H1 (cell line): ENCODE data around the gene SPTAN1. TPM values are rescaled to one million over a fixed set of nuclear protein-coding genes. Genes with fewer than 3 reads are reported as not detected.

Experiments
- CTCF ChIA-PET: fragments of 300-600 bp; sonication (Branson Sonifier 250); formaldehyde crosslinking; loops from one replicate; lab custom pipeline; 2021; ENCODE audit not compliant: partially characterized antibody; lab: Charles Lee
- POLR2A ChIA-PET: fragments of 300-600 bp; sonication (Branson Sonifier 250); formaldehyde crosslinking; loops from one replicate; lab custom pipeline; 2021; ENCODE audit warnings: inconsistent platforms; ENCODE audit not compliant: partially characterized antibody; lab: Charles Lee
- DNase-seq, 2 experiments: peaks; one replicate each; pipeline versions ENCODE4 v3.0.0 to v3.0.0-alpha.2; 2010 to 2022; ENCODE audit warnings: low spot score in 2 of 2, low read depth in 1 of 2, mixed read lengths in 1 of 2
- FAIRE-seq: peaks from 2 replicates; lab custom pipeline; 2011; peaks lifted over from hg19 to GRCh38; lab: Jason Lieb, UNC
- H2AFZ ChIP-seq: 2 replicates; pipeline ENCODE4 v1.8.1; 2012; ENCODE audit warnings: low read length, inconsistent platforms
- H2AK5ac ChIP-seq: 2 replicates; pipeline ENCODE4 v1.6.1; 2013; ENCODE audit warnings: low read depth, low read length
- H2BK120ac ChIP-seq: replicated peaks from 2 replicates; pipeline ENCODE3; 2013; ENCODE audit warnings: low read depth, low read length, inconsistent platforms
- H2BK12ac ChIP-seq: 2 replicates; pipeline ENCODE4 v1.6.1; 2013; ENCODE audit warnings: low read depth, low read length
- H2BK15ac ChIP-seq: 2 replicates; pipeline ENCODE4 v1.6.1; 2013; ENCODE audit warnings: low read length
- H2BK20ac ChIP-seq: 2 replicates; pipeline ENCODE4 v1.6.1; 2013; ENCODE audit warnings: low read length
- H2BK5ac ChIP-seq: 2 replicates; pipeline ENCODE4 v1.6.1; 2013; ENCODE audit warnings: low read depth, low read length
- H3K14ac ChIP-seq: 2 replicates; pipeline ENCODE4 v1.6.1; 2013; ENCODE audit warnings: inconsistent platforms; ENCODE audit not compliant: insufficient read length
- H3K18ac ChIP-seq: 2 replicates; pipeline ENCODE4 v1.6.1; 2013; ENCODE audit warnings: low read length; ENCODE audit errors: extremely low read depth
- H3K23ac ChIP-seq: 2 replicates; pipeline ENCODE4 v1.6.1; 2013; ENCODE audit warnings: inconsistent platforms; ENCODE audit not compliant: insufficient read length
- H3K23me2 ChIP-seq: 2 replicates; pipeline ENCODE4 v1.6.1; 2013; ENCODE audit warnings: low read depth, low read length
- H3K27ac ChIP-seq: 2 replicates; pipeline ENCODE4 v1.6.1; 2011; ENCODE audit warnings: low read depth, low read length, inconsistent platforms
- H3K27me3 ChIP-seq, 4 experiments: replicated peaks in 1 of 4; 1 replicate in 1 of 4; 2 replicates in 3 of 4; pipeline versions ENCODE4 v1.6.1 to v1.8.1; 2011 to 2013; ENCODE audit warnings: low read length in 3 of 4, mild to moderate bottlenecking in 3 of 4, inconsistent platforms in 2 of 4, mixed read lengths in 2 of 4, moderate library complexity in 1 of 4; ENCODE audit not compliant: control insufficient read depth in 3 of 4, insufficient read depth in 3 of 4; ENCODE audit errors: extremely low read depth in 1 of 4
- H3K36me3 ChIP-seq, 4 experiments: 2 replicates each; pipeline versions ENCODE4 v1.6.1 to v1.8.1; 2011 to 2013; ENCODE audit warnings: mild to moderate bottlenecking in 4 of 4, low read length in 3 of 4, moderate library complexity in 2 of 4, control low read depth in 1 of 4, inconsistent platforms in 1 of 4; ENCODE audit not compliant: insufficient read depth in 4 of 4, control insufficient read depth in 2 of 4
- H3K4ac ChIP-seq: replicated peaks from 2 replicates; pipeline ENCODE3; 2013; ENCODE audit warnings: low read length, low read depth, mixed read lengths, inconsistent platforms; ENCODE audit not compliant: insufficient read length
- H3K4me1 ChIP-seq, 4 experiments: replicated peaks in 1 of 4; 1 replicate in 1 of 4; 2 replicates in 3 of 4; pipeline versions ENCODE4 v1.6.1 to v1.8.1; 2011 to 2013; ENCODE audit warnings: low read length in 3 of 4, inconsistent platforms in 2 of 4, mixed read lengths in 1 of 4; ENCODE audit not compliant: insufficient read depth in 4 of 4, control insufficient read depth in 3 of 4
- H3K4me2 ChIP-seq, 2 experiments: 2 replicates each; pipeline versions ENCODE4 v1.6.1 to v1.8.1; 2011 to 2013; ENCODE audit warnings: low read depth in 2 of 2, low read length in 2 of 2, control low read depth in 1 of 2, inconsistent platforms in 1 of 2, mild to moderate bottlenecking in 1 of 2; ENCODE audit not compliant: insufficient read depth in 1 of 2
- H3K4me3 ChIP-seq, 4 experiments: fragments of 200-600, 300-600 bp in 1 of 4; sonication (generic), shearing (Covaris generic), sonication (Bioruptor Twin) in 1 of 4; 2 replicates each; pipeline versions ENCODE4 v1.5.1 to v1.8.1; 2011 to 2016; ENCODE audit warnings: low read length in 4 of 4, low read depth in 3 of 4, control low read depth in 2 of 4, inconsistent platforms in 2 of 4, mild to moderate bottlenecking in 2 of 4, mixed read lengths in 1 of 4, moderate library complexity in 1 of 4; ENCODE audit not compliant: insufficient read depth in 2 of 4; ENCODE audit errors: extremely low read depth in 1 of 4
- H3K56ac ChIP-seq: replicated peaks from 2 replicates; pipeline ENCODE3; 2013; ENCODE audit warnings: low read depth, mild to moderate bottlenecking, mixed read lengths, low read length, inconsistent platforms; ENCODE audit not compliant: insufficient read length
- H3K79me1 ChIP-seq: 2 replicates; pipeline ENCODE4 v1.6.1; 2013; ENCODE audit warnings: low read depth, low read length, control low read depth
- H3K79me2 ChIP-seq, 2 experiments: 2 replicates each; pipeline versions ENCODE4 v1.6.1 to v1.8.1; 2012 to 2013; ENCODE audit warnings: low read length in 2 of 2, mild to moderate bottlenecking in 2 of 2, inconsistent platforms in 1 of 2; ENCODE audit not compliant: insufficient read depth in 2 of 2, control insufficient read depth in 1 of 2
- H3K9ac ChIP-seq, 4 experiments: replicated peaks in 1 of 4; 1 replicate in 1 of 4; 2 replicates in 3 of 4; pipeline versions ENCODE4 v1.6.1 to v1.8.1; 2011 to 2013; ENCODE audit warnings: low read depth in 3 of 4, low read length in 3 of 4, control low read depth in 2 of 4, mild to moderate bottlenecking in 2 of 4, moderate library complexity in 2 of 4, inconsistent platforms in 1 of 4; ENCODE audit errors: extremely low read depth in 1 of 4
- H3K9me3 ChIP-seq, 2 experiments: 2 replicates each; pipeline versions ENCODE4 v1.6.1 to v1.8.1; 2012 to 2013; ENCODE audit warnings: mild to moderate bottlenecking in 2 of 2, moderate library complexity in 2 of 2, control low read depth in 1 of 2, inconsistent platforms in 1 of 2, low read depth in 1 of 2, low read length in 1 of 2, mixed read lengths in 1 of 2; ENCODE audit not compliant: insufficient read depth in 2 of 2
- H4K20me1 ChIP-seq, 2 experiments: replicated peaks in 1 of 2; 2 replicates each; pipeline versions ENCODE3 to v1.8.1; 2011 to 2013; ENCODE audit warnings: inconsistent platforms in 2 of 2, low read length in 2 of 2, mild to moderate bottlenecking in 1 of 2; ENCODE audit not compliant: insufficient read depth in 2 of 2, control insufficient read depth in 1 of 2
- H4K5ac ChIP-seq: 2 replicates; pipeline ENCODE4 v1.6.1; 2013; ENCODE audit warnings: low read length, low read depth, mixed read lengths, inconsistent platforms; ENCODE audit not compliant: insufficient read length
- H4K8ac ChIP-seq: 2 replicates; pipeline ENCODE4 v1.8.0; 2013; ENCODE audit warnings: mild to moderate bottlenecking, moderate library complexity, low read length, inconsistent platforms; ENCODE audit not compliant: insufficient read depth; ENCODE audit errors: extremely low read depth
- H4K91ac ChIP-seq: replicated peaks from 2 replicates; pipeline ENCODE3; 2013; ENCODE audit warnings: low read length, mixed read lengths, inconsistent platforms; ENCODE audit not compliant: insufficient read length
- CBX8 ChIP-seq: fragments of 300-800, 300-1000 bp; sonication (generic); IDR thresholded peaks from 2 replicates; pipeline ENCODE4 v1.7.1; 2016; ENCODE audit warnings: low read depth, low read length, borderline replicate concordance
- FOSL1 ChIP-seq: IDR thresholded peaks from 2 replicates; pipeline ENCODE4 v1.6.1; 2011; ENCODE audit warnings: mild to moderate bottlenecking, low read depth, low read length, moderate library complexity; ENCODE audit not compliant: insufficient read depth
- HDAC2 ChIP-seq, 2 experiments: fragments of 300-600 bp in 1 of 2; sonication (generic) in 1 of 2; IDR thresholded peaks; 2 replicates each; pipeline ENCODE4 v1.6.1; 2011 to 2012; ENCODE audit warnings: low read depth in 2 of 2, low read length in 2 of 2, mild to moderate bottlenecking in 2 of 2, moderate library complexity in 2 of 2, borderline replicate concordance in 1 of 2, inconsistent platforms in 1 of 2
- NRF1 ChIP-seq: IDR thresholded peaks from 2 replicates; pipeline ENCODE4 v1.6.1; 2011; ENCODE audit warnings: mild to moderate bottlenecking, low read depth, low read length, improper control_type of control experiment
- RXRA ChIP-seq: IDR thresholded peaks from 2 replicates; pipeline ENCODE4 v1.6.1; 2011; ENCODE audit warnings: low read depth, mild to moderate bottlenecking, low read length, moderate library complexity; ENCODE audit not compliant: insufficient read depth
- SIN3A ChIP-seq, 2 experiments: IDR thresholded peaks in 1 of 2; conservative IDR thresholded peaks in 1 of 2; 2 replicates each; pipeline ENCODE4 v1.6.1; 2011 to 2012; ENCODE audit warnings: low read length in 2 of 2, improper control_type of control experiment in 1 of 2, low read depth in 1 of 2, mild to moderate bottlenecking in 1 of 2
- WGBS, 2 experiments: shearing (Covaris generic) in 1 of 2; methylation state at CpG; one replicate each; pipeline versions ENCODE4 v1.1.6 to v1.1.7; 2013 to 2015; ENCODE audit warnings: low lambda C conversion rate in 2 of 2, mixed read lengths in 2 of 2, inconsistent platforms in 1 of 2, low coverage in 1 of 2, missing lambda C conversion rate in 1 of 2; ENCODE audit not compliant: insufficient replicate concordance in 2 of 2, insufficient coverage in 1 of 2, insufficient read length in 1 of 2; ENCODE audit errors: extremely low coverage in 1 of 2, missing lambda C conversion rate in 1 of 2; 5-methylcytosine and 5-hydroxymethylcytosine counted together
- polyA plus RNA-seq, 7 experiments: library from polyadenylated mRNA; depleted of rRNA in 3 of 7; stranded (reverse) in 5 of 7; unstranded in 2 of 7; fragments of >200 nt in 5 of 7; fragments of 200-250 nt in 2 of 7; gene quantifications; 1 replicate in 5 of 7; 2 replicates in 1 of 7; 4 replicates in 1 of 7; pipeline versions ENCODE4 v1.2.1 to v1.2.3, GENCODE V29; 2011 to 2013; ENCODE audit warnings: missing spikeins in 2 of 7, mixed read lengths in 2 of 7
- total RNA-seq: library from RNA; stranded (reverse); fragmentation: NEBNext Ultra II Directional; extraction: Animal tissue kit (Norgen Biotek cat#: 25700); gene quantifications from 2 replicates; pipeline ENCODE4 v1.2.1, GENCODE V29; 2021
- TF ChIP-seq, protein P1 (sequence below): IDR thresholded peaks from 2 replicates; pipeline ENCODE4 v1.6.1; 2011; ENCODE audit warnings: low read length, improper control_type of control experiment
- TF ChIP-seq, protein P2 (sequence below), 3 experiments: IDR thresholded peaks; 1 replicate in 2 of 3; 2 replicates in 1 of 3; pipeline versions ENCODE4 v1.5.1 to v1.6.1; 2011; ENCODE audit warnings: low read length in 3 of 3, mild to moderate bottlenecking in 3 of 3, inconsistent platforms in 2 of 3, low read depth in 1 of 3, moderate library complexity in 1 of 3; ENCODE audit not compliant: insufficient read depth in 1 of 3; ENCODE audit errors: control extremely low read depth in 1 of 3

SPTAN1 gene
- total and polyA plus RNA-seq, 2 of the 8 experiments (the other 6 are each of a cell fraction or from before 2014, with no cell fraction given) = 182 to 216 TPM

DNA sequence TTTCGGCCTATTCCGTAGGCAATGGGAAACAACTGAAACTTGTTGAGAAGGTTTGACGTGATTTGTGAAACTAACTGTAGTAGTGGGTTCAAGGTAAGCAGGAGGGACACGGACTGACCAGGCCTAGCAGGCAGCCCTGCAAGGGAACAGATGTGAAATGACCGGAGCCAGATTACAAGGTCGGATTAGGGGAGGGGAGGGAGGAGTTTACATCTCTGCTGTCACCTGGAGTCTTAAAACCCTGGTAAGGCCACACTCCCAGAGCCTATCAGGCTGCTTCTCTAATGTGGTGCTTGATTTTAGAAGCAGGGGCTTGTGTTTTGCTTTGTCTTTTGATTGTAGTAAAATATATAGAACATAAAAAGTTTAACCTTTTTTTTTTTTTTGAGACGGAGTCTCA, 3.5 kb upstream of the SPTAN1 start:
- no peaks in the 10 kb centered on the region for H3K36me3 ChIP-seq
- DNase-seq (no peak), FAIRE-seq (no peak)
- H3K4me3 ChIP-seq = no peak overlapping the region
- H3K23ac ChIP-seq = no peak overlapping the region
- peaks cover 3 to 6% (median 4%) of the 10 kb centered on the region in 4 experiments for H3K4me1 ChIP-seq
- H3K27me3 ChIP-seq = peaks cover 0 to 3% (median 0%) of the 10 kb centered on the region in 4 experiments; a peak in 3 of 7 replicates
- no peak overlapping the region for H3K56ac ChIP-seq
- H3K79me2 ChIP-seq = peaks cover 0 to 9% of the 10 kb centered on the region in 2 experiments; a peak in 2 of 4 replicates
- ChIA-PET CTCF (no interaction called here), POLR2A (interaction anchor here (1.0 kb wide), 1 partner anchor 10 kb away, joined by 3 read pairs; no protein-coding TSS in a partner anchor)
- no peak overlapping the region for H3K14ac ChIP-seq
- H3K9me3 ChIP-seq = no peaks in the 10 kb centered on the region
- H2BK120ac ChIP-seq = no peak overlapping the region
- no peak overlapping the region for H4K5ac ChIP-seq
- H3K27ac ChIP-seq = no peak overlapping the region
- no peaks in the 10 kb centered on the region for H3K79me1 ChIP-seq
- no peak overlapping the region for H4K8ac ChIP-seq
- no peak overlapping the region for H2BK20ac ChIP-seq
- H2AK5ac ChIP-seq = no peak overlapping the region
- WGBS, 2 experiments = 89% methylated on average over 7 of the region's 7 CpGs; no CpG with 5 or more reads in 1 of the 2 experiments
- no peak overlapping the region for H2AFZ ChIP-seq
- H3K18ac ChIP-seq = no peak overlapping the region
- H2BK5ac ChIP-seq = no peak overlapping the region
- no peak overlapping the region for H3K4ac ChIP-seq
- H4K91ac ChIP-seq = no peak overlapping the region
- H3K9ac ChIP-seq = no peak overlapping the region
- peaks cover 5% of the 10 kb centered on the region for H3K23me2 ChIP-seq
- no peak overlapping the region for H3K4me2 ChIP-seq
- H2BK15ac ChIP-seq = no peak overlapping the region
- TF ChIP-seq CBX8 = no peak
- TF ChIP-seq, protein P1, sequence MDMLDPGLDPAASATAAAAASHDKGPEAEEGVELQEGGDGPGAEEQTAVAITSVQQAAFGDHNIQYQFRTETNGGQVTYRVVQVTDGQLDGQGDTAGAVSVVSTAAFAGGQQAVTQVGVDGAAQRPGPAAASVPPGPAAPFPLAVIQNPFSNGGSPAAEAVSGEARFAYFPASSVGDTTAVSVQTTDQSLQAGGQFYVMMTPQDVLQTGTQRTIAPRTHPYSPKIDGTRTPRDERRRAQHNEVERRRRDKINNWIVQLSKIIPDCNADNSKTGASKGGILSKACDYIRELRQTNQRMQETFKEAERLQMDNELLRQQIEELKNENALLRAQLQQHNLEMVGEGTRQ = no peak
- TF ChIP-seq RXRA = no peak
- TF ChIP-seq HDAC2 (IDR thresholded peaks at IDR 0.05; ENCODE audit: borderline replicate concordance in 1 of 2, low read depth in 2 of 2, low read length in 2 of 2) = no peak
- TF ChIP-seq SIN3A (conservative IDR thresholded peaks at IDR 0.05 in 1 of 2, IDR thresholded peaks at IDR 0.05 in 1 of 2; ENCODE audit: low read depth in 1 of 2, low read length in 2 of 2) = no peak
- TF ChIP-seq, protein P2, sequence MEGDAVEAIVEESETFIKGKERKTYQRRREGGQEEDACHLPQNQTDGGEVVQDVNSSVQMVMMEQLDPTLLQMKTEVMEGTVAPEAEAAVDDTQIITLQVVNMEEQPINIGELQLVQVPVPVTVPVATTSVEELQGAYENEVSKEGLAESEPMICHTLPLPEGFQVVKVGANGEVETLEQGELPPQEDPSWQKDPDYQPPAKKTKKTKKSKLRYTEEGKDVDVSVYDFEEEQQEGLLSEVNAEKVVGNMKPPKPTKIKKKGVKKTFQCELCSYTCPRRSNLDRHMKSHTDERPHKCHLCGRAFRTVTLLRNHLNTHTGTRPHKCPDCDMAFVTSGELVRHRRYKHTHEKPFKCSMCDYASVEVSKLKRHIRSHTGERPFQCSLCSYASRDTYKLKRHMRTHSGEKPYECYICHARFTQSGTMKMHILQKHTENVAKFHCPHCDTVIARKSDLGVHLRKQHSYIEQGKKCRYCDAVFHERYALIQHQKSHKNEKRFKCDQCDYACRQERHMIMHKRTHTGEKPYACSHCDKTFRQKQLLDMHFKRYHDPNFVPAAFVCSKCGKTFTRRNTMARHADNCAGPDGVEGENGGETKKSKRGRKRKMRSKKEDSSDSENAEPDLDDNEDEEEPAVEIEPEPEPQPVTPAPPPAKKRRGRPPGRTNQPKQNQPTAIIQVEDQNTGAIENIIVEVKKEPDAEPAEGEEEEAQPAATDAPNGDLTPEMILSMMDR (IDR thresholded peaks at IDR 0.05; ENCODE audit: control extremely low read depth in 1 of 3, insufficient read depth in 1 of 3, low read depth in 1 of 3, low read length in 3 of 3) = no peak
- TF ChIP-seq FOSL1 = no peak
- no peak for TF ChIP-seq NRF1
- peaks cover 0 to 2% of the 10 kb centered on the region in 2 experiments for H4K20me1 ChIP-seq
- H2BK12ac ChIP-seq = no peak overlapping the region
